Fibroblast of lung (primary cell): ENCODE measurements around the gene RNF157.

Source experiments
- CTCF ChIP-seq, 2 donors: IDR thresholded peaks in 1 of 2; conservative IDR thresholded peaks in 1 of 2; 1 replicate in 1 of 2; 2 replicates in 1 of 2; pipeline ENCODE4 v1.5.1; 2011 to 2012; ENCODE audit warnings: low read length in 2 of 2, control low read depth in 1 of 2, inconsistent platforms in 1 of 2, low read depth in 1 of 2, mild to moderate bottlenecking in 1 of 2
- EZH2 ChIP-seq: IDR thresholded peaks from 2 replicates; pipeline ENCODE4 v1.5.1; 2012; ENCODE audit warnings: low read length, control low read depth, mild to moderate bottlenecking; ENCODE audit errors: missing control alignments

- no peak for TF ChIP-seq CTCF (conservative IDR thresholded peaks at IDR 0.05 in 1 of 2, IDR thresholded peaks at IDR 0.05 in 1 of 2; ENCODE audit: low read depth in 1 of 2, low read length in 2 of 2)
- TF ChIP-seq EZH2, result peak; percentile 76
Measured at GRCh38 chr17:76139801-76140660, 100.3 kb downstream of the RNF157 start.
